Kidney (tissue), 14 donors: ENCODE data around the gene TRIM67. TPM values are rescaled to one million over a fixed set of nuclear protein-coding genes. Genes with fewer than 3 reads are reported as not detected.

Source experiments
- DNase-seq, 5 donors: peaks; one replicate each; pipeline ENCODE4 v3.0.0-alpha.2; 2013 to 2020
- FAIRE-seq: peaks from 2 replicates; lab custom pipeline; 2012; peaks lifted over from hg19 to GRCh38; lab: Jason Lieb, UNC
- H3K27ac ChIP-seq, 2 donors: one replicate each; pipeline ENCODE4 v1.7.0; 2013; ENCODE audit warnings: low read depth in 2 of 2, low read length in 2 of 2, inconsistent platforms in 1 of 2
- H3K27me3 ChIP-seq: one replicate; pipeline ENCODE4 v1.7.1; 2013; ENCODE audit warnings: low read length, inconsistent platforms; ENCODE audit not compliant: control insufficient read depth, insufficient read depth
- H3K36me3 ChIP-seq, 3 donors: one replicate each; pipeline versions ENCODE4 v1.7.0 to v1.7.1; 2013; ENCODE audit warnings: low read length in 3 of 3, control low read depth in 1 of 3, inconsistent platforms in 1 of 3; ENCODE audit not compliant: insufficient read depth in 3 of 3, control insufficient read depth in 2 of 3
- H3K4me1 ChIP-seq, 3 donors: one replicate each; pipeline versions ENCODE4 v1.7.0 to v1.7.1; 2013; ENCODE audit warnings: low read length in 3 of 3, inconsistent platforms in 1 of 3, low read depth in 1 of 3; ENCODE audit not compliant: control insufficient read depth in 2 of 3, insufficient read depth in 2 of 3
- H3K4me3 ChIP-seq, 3 donors: one replicate each; pipeline versions ENCODE4 v1.7.0 to v1.8.1; 2013; ENCODE audit warnings: low read length in 3 of 3, control low read depth in 1 of 3, inconsistent platforms in 1 of 3
- H3K9ac ChIP-seq, 3 donors: one replicate each; pipeline versions ENCODE4 v1.7.0 to v1.7.1; 2013; ENCODE audit warnings: low read length in 3 of 3, control low read depth in 1 of 3, inconsistent platforms in 1 of 3
- H3K9me3 ChIP-seq, 3 donors: one replicate each; pipeline versions ENCODE4 v1.7.0 to v1.7.1; 2013; ENCODE audit warnings: low read length in 3 of 3, control low read depth in 1 of 3, inconsistent platforms in 1 of 3; ENCODE audit not compliant: control insufficient read depth in 2 of 3, insufficient read depth in 1 of 3
- CTCF ChIP-seq: IDR thresholded peaks from 3 replicates; pipeline ENCODE4 v1.5.1; 2012; ENCODE audit warnings: mild to moderate bottlenecking, moderate library complexity, borderline replicate concordance; ENCODE audit not compliant: insufficient read depth; ENCODE audit errors: extremely low read depth
- intact Hi-C: fragments of 100-400 bp; cut with DNase I; formaldehyde crosslinking; loops from one replicate; pipeline ENCODE4 v1.11.1; 2022
- polyA plus RNA-seq: library from polyadenylated mRNA; stranded (reverse); fragments of 350-450 nt; fragmentation: Illumina TruSeq; extraction: RNeasy Lipid Tissue Mini Kit (QIAGEN cat#74804); gene quantifications from one replicate; pipeline ENCODE4 v1.2.3, GENCODE V29; 2014; ENCODE audit warnings: low read depth, low replicate concordance; ENCODE audit not compliant: insufficient read depth
- total RNA-seq: library from RNA; stranded (reverse); fragmentation: NEBNext Ultra II Directional; extraction: Animal tissue kit (Norgen Biotek cat#: 25700); gene quantifications from one replicate; pipeline ENCODE4 v1.2.1, GENCODE V29; 2021
- donor health status: control.
- donor health status: control.
- donor health status: control.
- donor health status: control.
- donor health status: control.
- donor health status: DM: yes; HTN: yes; CAD: no.
- donor health status: Normal renal cell carcinoma (clear cell type).

TRIM67 gene
- total and polyA plus RNA-seq, 2 donors from 2014 or later, result 0.04 TPM; not detected in 1

- Histone ChIP-seq H3K9ac (no peak overlapping the region), H3K4me1 (peaks cover 0 to 15% (median 10%) of the 10 kb centered on the region in 3 donors), H3K4me3 (no peak overlapping the region), H3K27me3 (no peaks in the 10 kb centered on the region), H3K36me3 (no peaks in the 10 kb centered on the region), H3K27ac (no peak overlapping the region), H3K9me3 (peaks cover 0 to 8% (median 0%) of the 10 kb centered on the region in 3 donors)
- FAIRE-seq, result no peak
- intact Hi-C loops, result no loop called here
- TF ChIP-seq CTCF, result no peak
- DNase-seq, result no peak
These were observed 26.9 kb downstream of the TRIM67 start for GRCh38 chr1:231188768-231189167.

- H3K9ac ChIP-seq, result no peak overlapping the region
- no peak for TF ChIP-seq CTCF
- H3K27ac ChIP-seq, result no peak overlapping the region
- FAIRE-seq (no peak), DNase-seq (no peak)
- no peaks in the 10 kb centered on the region for H3K27me3 ChIP-seq
- intact Hi-C loops, result no loop called here
- H3K4me3 ChIP-seq, result no peak overlapping the region
- peaks cover 0 to 18% (median 11%) of the 10 kb centered on the region in 3 donors for H3K4me1 ChIP-seq
- no peaks in the 10 kb centered on the region for H3K36me3 ChIP-seq
- peaks cover 0 to 8% (median 0%) of the 10 kb centered on the region in 3 donors for H3K9me3 ChIP-seq
These were observed 27.9 kb downstream of the TRIM67 start for GRCh38 chr1:231189683-231190270.

DNA sequence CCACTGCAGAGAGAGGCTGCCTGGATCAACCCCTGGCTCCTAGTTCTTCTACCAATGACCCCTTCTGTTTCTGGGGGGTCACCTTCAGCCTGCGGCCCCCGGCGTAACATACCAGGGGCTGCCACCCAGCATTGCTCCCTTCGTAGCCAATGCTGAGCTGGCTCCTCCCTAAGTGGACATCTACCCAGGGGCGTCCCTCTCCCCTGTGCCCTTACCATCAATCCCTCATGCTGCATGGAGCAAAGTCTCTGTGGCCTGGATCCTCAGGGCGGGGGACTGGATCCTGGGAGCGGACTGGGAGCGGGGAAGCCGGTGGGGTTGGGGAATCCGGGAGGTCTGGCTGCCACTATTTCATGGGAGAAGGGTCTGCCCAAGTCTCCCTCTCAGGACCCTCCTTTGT lies 28.6 kb downstream of the TRIM67 start:
- no peak overlapping the region for H3K27ac ChIP-seq
- no peak overlapping the region for H3K4me3 ChIP-seq
- DNase-seq (no peak), FAIRE-seq (no peak)
- intact Hi-C loops, result no loop called here
- H3K9me3 ChIP-seq, result peaks cover 0 to 8% (median 0%) of the 10 kb centered on the region in 3 donors
- no peak overlapping the region for H3K9ac ChIP-seq
- H3K4me1 ChIP-seq, result peaks cover 0 to 18% (median 11%) of the 10 kb centered on the region in 3 donors
- TF ChIP-seq CTCF, result no peak
- H3K27me3 ChIP-seq, result no peaks in the 10 kb centered on the region
- no peaks in the 10 kb centered on the region for H3K36me3 ChIP-seq
